OCI-LY3 (cell line): ENCODE results near the gene IMMP2L.

ENCODE experiments used
- H2AFZ ChIP-seq: fragments of 200-600, 300-600 bp; shearing (Covaris generic); 2 replicates; pipeline ENCODE4 v1.6.0; 2014; ENCODE audit warnings: antibody characterized with exemption, low read depth, low read length
- H3K27ac ChIP-seq: fragments of 200-600, 300-600 bp; sonication (generic); 2 replicates; pipeline ENCODE4 v1.5.1; 2014; ENCODE audit warnings: mild to moderate bottlenecking, low read length, moderate library complexity, mixed read lengths
- H3K27me3 ChIP-seq: fragments of 200-600, 300-600 bp; sonication (generic); 2 replicates; pipeline ENCODE4 v1.6.1; 2014; ENCODE audit warnings: low read depth, low read length, mixed read lengths
- H3K36me3 ChIP-seq: fragments of 200-600, 300-600 bp; sonication (generic); replicated peaks from 2 replicates; pipeline ENCODE3; 2014; ENCODE audit warnings: low read depth, low read length, mixed read lengths
- H3K4me1 ChIP-seq: fragments of 300-600, 200-600 bp; sonication (generic); 2 replicates; pipeline ENCODE4 v1.6.1; 2014; ENCODE audit warnings: low read length, mixed read lengths
- H3K4me2 ChIP-seq: fragments of 200-600, 300-600 bp; sonication (generic); 2 replicates; pipeline ENCODE4 v1.6.1; 2014; ENCODE audit warnings: low read length, mixed read lengths
- H3K4me3 ChIP-seq: fragments of 300-600, 200-600 bp; sonication (generic); 2 replicates; pipeline ENCODE4 v1.5.1; 2014; ENCODE audit warnings: antibody characterized with exemption, mild to moderate bottlenecking, low read length, moderate library complexity
- H3K79me2 ChIP-seq: fragments of 300-600, 200-600 bp; shearing (Covaris generic); 2 replicates; pipeline ENCODE4 v1.6.1; 2014; ENCODE audit warnings: mild to moderate bottlenecking, low read length, mixed read lengths
- H3K9ac ChIP-seq: fragments of 300-600, 200-600 bp; shearing (Covaris generic); 2 replicates; pipeline ENCODE4 v1.6.0; 2014; ENCODE audit warnings: mild to moderate bottlenecking, low read length, moderate library complexity
- H3K9me3 ChIP-seq: fragments of 200-600, 300-600 bp; shearing (Covaris generic); 2 replicates; pipeline ENCODE4 v1.6.1; 2014; ENCODE audit warnings: low read length, mixed read lengths; ENCODE audit not compliant: insufficient read depth
- H4K20me1 ChIP-seq: fragments of 200-600, 300-600 bp; sonication (generic); 2 replicates; pipeline ENCODE4 v1.6.1; 2016; ENCODE audit warnings: low read length, mixed read lengths; ENCODE audit not compliant: insufficient read depth
- EZH2phosphoT487 ChIP-seq: fragments of 200-600 bp; shearing (Covaris generic); IDR thresholded peaks from 2 replicates; pipeline ENCODE4 v1.6.1; 2018; ENCODE audit warnings: antibody characterized with exemption, mixed run types, low read depth
- TF ChIP-seq, protein P1 (sequence below): fragments of 200-600, 300-600 bp; sonication (generic); IDR thresholded peaks from 2 replicates; pipeline ENCODE4 v1.5.1; 2014; ENCODE audit warnings: antibody characterized with exemption, low read length, low read depth

The IMMP2L gene

DNA sequence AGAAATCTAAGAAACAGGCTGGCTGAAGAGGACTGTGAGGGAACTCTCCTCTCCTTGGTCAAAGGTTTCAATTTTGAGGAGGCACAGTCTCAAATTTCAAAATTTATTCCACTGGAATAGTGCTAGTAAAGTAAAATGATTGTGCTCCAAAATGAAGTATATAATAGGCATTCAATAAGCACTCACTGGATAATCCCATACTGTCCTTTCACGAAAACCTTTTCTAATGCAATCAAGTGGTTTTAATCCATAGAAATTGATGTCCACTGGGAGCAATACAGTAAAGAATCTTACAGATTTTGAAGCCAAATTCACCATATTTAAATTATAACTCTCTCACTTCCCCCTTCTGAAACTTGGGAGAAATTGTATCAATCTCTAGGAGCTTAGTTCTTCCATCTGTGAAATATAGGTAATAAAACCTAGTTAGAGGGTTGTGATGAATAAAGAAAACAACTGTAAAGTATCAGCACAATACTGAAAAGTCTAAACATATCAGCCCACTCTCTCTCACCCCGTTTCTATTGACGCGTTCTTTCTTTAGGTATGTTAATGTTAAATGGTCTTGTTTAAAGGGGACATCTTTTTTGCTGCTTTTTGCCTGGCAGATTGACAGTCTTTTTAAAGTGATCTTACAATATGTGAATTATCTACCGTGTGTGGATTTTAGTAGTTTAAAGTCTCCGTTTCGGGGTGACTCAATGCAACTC lies 512.2 kb downstream of the IMMP2L start:
- no peaks in the 10 kb centered on the region for H3K9me3 ChIP-seq
- no peak overlapping the region for H3K4me3 ChIP-seq
- no peak overlapping the region for H3K4me2 ChIP-seq
- no peaks in the 10 kb centered on the region for H3K79me2 ChIP-seq
- no peaks in the 10 kb centered on the region for H3K36me3 ChIP-seq
- H4K20me1 ChIP-seq: no peaks in the 10 kb centered on the region
- no peak overlapping the region for H3K27ac ChIP-seq
- H3K9ac ChIP-seq: no peak overlapping the region
- H3K4me1 ChIP-seq: no peaks in the 10 kb centered on the region
- H3K27me3 ChIP-seq: no peaks in the 10 kb centered on the region
- no peak for TF ChIP-seq EZH2phosphoT487
- TF ChIP-seq, protein P1, sequence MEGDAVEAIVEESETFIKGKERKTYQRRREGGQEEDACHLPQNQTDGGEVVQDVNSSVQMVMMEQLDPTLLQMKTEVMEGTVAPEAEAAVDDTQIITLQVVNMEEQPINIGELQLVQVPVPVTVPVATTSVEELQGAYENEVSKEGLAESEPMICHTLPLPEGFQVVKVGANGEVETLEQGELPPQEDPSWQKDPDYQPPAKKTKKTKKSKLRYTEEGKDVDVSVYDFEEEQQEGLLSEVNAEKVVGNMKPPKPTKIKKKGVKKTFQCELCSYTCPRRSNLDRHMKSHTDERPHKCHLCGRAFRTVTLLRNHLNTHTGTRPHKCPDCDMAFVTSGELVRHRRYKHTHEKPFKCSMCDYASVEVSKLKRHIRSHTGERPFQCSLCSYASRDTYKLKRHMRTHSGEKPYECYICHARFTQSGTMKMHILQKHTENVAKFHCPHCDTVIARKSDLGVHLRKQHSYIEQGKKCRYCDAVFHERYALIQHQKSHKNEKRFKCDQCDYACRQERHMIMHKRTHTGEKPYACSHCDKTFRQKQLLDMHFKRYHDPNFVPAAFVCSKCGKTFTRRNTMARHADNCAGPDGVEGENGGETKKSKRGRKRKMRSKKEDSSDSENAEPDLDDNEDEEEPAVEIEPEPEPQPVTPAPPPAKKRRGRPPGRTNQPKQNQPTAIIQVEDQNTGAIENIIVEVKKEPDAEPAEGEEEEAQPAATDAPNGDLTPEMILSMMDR: no peak
- H2AFZ ChIP-seq: no peak overlapping the region

DNA sequence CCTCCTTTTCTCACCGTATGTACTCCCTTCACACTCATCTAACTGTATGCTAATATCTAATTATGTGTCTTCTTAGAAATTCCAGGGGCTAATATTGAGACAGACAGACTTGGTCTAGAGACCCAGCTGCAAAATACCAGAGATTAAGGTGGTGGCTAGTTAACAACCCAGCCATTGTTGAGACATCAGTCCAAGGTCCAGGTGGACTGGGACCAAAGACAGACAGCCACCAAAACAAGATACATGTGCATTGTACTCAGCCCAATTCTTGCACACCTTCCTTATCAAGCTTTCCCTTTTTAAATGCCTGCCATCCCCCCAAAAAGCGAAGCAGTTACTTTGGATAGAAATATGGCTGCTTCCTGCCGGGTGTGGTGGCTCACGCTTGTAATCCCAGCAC lies 514.7 kb downstream of the IMMP2L start:
- no peak overlapping the region for H2AFZ ChIP-seq
- no peaks in the 10 kb centered on the region for H3K79me2 ChIP-seq
- H3K4me3 ChIP-seq: no peak overlapping the region
- no peak for TF ChIP-seq EZH2phosphoT487
- TF ChIP-seq, protein P1: no peak
- no peak overlapping the region for H3K9ac ChIP-seq
- H3K4me1 ChIP-seq: no peaks in the 10 kb centered on the region
- H3K27me3 ChIP-seq: no peaks in the 10 kb centered on the region
- H3K36me3 ChIP-seq: no peaks in the 10 kb centered on the region
- no peak overlapping the region for H3K27ac ChIP-seq
- H3K9me3 ChIP-seq: no peaks in the 10 kb centered on the region
- H4K20me1 ChIP-seq: no peaks in the 10 kb centered on the region
- H3K4me2 ChIP-seq: no peak overlapping the region

DNA sequence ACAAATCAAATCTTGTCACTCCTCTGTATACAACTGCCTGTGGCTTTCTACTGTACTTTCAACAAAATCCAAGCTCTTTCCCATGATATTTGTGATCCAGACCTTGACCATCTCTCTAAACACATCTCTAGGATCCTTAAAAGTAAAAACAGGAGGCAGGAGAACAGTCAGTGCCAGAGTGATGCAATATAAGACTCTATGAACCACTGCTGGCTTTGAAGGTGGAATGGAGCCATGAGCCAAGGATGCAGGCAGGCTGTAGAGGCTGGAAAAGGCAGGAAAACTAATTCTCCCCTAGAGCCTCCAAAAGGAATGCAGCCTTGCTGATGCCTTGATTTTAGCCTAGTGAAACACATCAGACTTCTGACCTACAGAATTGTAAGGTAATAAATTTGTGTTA lies 516.8 kb downstream of the IMMP2L start:
- H3K4me2 ChIP-seq: no peak overlapping the region
- no peaks in the 10 kb centered on the region for H3K4me1 ChIP-seq
- H3K27me3 ChIP-seq: no peaks in the 10 kb centered on the region
- H3K9ac ChIP-seq: no peak overlapping the region
- TF ChIP-seq, protein P1: no peak
- TF ChIP-seq EZH2phosphoT487: no peak
- no peak overlapping the region for H3K4me3 ChIP-seq
- no peaks in the 10 kb centered on the region for H3K36me3 ChIP-seq
- no peak overlapping the region for H3K27ac ChIP-seq
- H3K79me2 ChIP-seq: no peaks in the 10 kb centered on the region
- H4K20me1 ChIP-seq: no peaks in the 10 kb centered on the region
- H2AFZ ChIP-seq: no peak overlapping the region
- H3K9me3 ChIP-seq: no peaks in the 10 kb centered on the region

DNA sequence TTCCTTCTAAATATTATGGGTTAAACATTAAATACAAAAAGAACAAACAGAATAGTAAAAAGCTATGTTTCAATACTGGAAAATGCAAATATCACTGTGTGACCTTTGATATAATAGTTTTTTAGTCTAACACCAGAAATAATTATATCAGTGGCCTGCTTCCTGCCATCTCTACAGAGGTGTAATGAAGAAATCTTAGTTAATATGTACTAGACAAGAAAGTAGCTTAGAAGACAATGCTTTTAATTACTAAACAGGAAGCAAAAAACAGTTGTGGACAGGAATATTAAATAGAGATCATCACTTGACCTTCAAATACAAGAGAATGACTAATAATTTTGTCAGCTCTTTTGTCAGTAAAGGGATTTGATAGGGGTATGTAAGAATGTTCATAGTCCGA lies 518.7 kb downstream of the IMMP2L start:
- H3K27ac ChIP-seq: no peak overlapping the region
- H3K9ac ChIP-seq: no peak overlapping the region
- H3K4me1 ChIP-seq: no peaks in the 10 kb centered on the region
- H3K27me3 ChIP-seq: no peaks in the 10 kb centered on the region
- no peak overlapping the region for H3K4me3 ChIP-seq
- H3K36me3 ChIP-seq: no peaks in the 10 kb centered on the region
- H2AFZ ChIP-seq: no peak overlapping the region
- no peak for TF ChIP-seq EZH2phosphoT487
- TF ChIP-seq, protein P1: no peak
- no peaks in the 10 kb centered on the region for H4K20me1 ChIP-seq
- H3K9me3 ChIP-seq: no peaks in the 10 kb centered on the region
- H3K4me2 ChIP-seq: no peak overlapping the region
- H3K79me2 ChIP-seq: no peaks in the 10 kb centered on the region
